K562 (cell line): Measurements from ENCODE around the gene VPS13D. TPM values are rescaled to one million over a fixed set of nuclear protein-coding genes. Genes with fewer than 3 reads are reported as not detected.

Experiments used
- ATF4 ChIP-seq: fragments of 450-650 bp; formaldehyde crosslinking; IDR thresholded peaks from 2 replicates; pipeline ENCODE4 v1.4.0; 2022; ENCODE audit warnings: mild to moderate bottlenecking, moderate library complexity
- CCAR2 ChIP-seq: fragments of 200-400 bp; formaldehyde crosslinking; IDR thresholded peaks from 2 replicates; pipeline ENCODE4 v1.6.1; 2017; ENCODE audit warnings: mild to moderate bottlenecking, low read depth, low read length
- FOXA3 ChIP-seq, 2 experiments: fragments of 450-650 bp in 1 of 2; sonication (generic) in 1 of 2; formaldehyde crosslinking; IDR thresholded peaks in 1 of 2; conservative IDR thresholded peaks in 1 of 2; 2 replicates each; pipeline versions ENCODE4 v1.4.0 to v1.8.0; 2020 to 2022; ENCODE audit warnings: mild to moderate bottlenecking in 2 of 2, missing genetic modification reagents in 1 of 2
- GATAD2B ChIP-seq: fragments of 450-650 bp; IDR thresholded peaks from 2 replicates; pipeline ENCODE4 v1.6.1; 2017; ENCODE audit warnings: mild to moderate bottlenecking, borderline replicate concordance
- POLR2G ChIP-seq: fragments of 200-400 bp; formaldehyde crosslinking; IDR thresholded peaks from 2 replicates; pipeline ENCODE4 v1.6.1; 2017; ENCODE audit warnings: low read depth, mild to moderate bottlenecking, antibody characterized with exemption, low read length, moderate library complexity
- PTTG1 ChIP-seq: fragments of 450-650 bp; IDR thresholded peaks from 2 replicates; pipeline ENCODE4 v1.6.1; 2016; ENCODE audit warnings: low read depth, mild to moderate bottlenecking, missing genetic modification characterization, missing compliant biosample characterization
- RBM15 ChIP-seq: fragments of 200-400 bp; formaldehyde crosslinking; IDR thresholded peaks from 2 replicates; pipeline ENCODE4 v1.6.1; 2018; ENCODE audit warnings: mild to moderate bottlenecking, low read length, moderate library complexity; ENCODE audit not compliant: insufficient read depth
- SIRT6 ChIP-seq: IDR thresholded peaks from one replicate; pipeline ENCODE4 v1.6.1; 2012; ENCODE audit warnings: low read depth, mild to moderate bottlenecking, control low read depth, inconsistent platforms, low read length, moderate library complexity
- THAP12 ChIP-seq: fragments of 250-450 bp; sonication (Bioruptor Pico); IDR thresholded peaks from 2 replicates; pipeline ENCODE4 v1.9.0; 2021; ENCODE audit warnings: mild to moderate bottlenecking, inconsistent platforms
- TRIM28 ChIP-seq: fragments of 450-650 bp; IDR thresholded peaks from 2 replicates; pipeline ENCODE4 v1.6.1; 2017
- USF2 ChIP-seq: sonication (generic); formaldehyde crosslinking; IDR thresholded peaks from 2 replicates; pipeline ENCODE4 v1.5.0; 2020; ENCODE audit warnings: missing genetic modification reagents
- WHSC1 ChIP-seq: IDR thresholded peaks from one replicate; pipeline ENCODE4 v1.6.1; 2012; ENCODE audit warnings: low read length, control low read depth, inconsistent platforms
- ZBTB5 ChIP-seq: fragments of 450-650 bp; IDR thresholded peaks from 2 replicates; pipeline ENCODE4 v1.6.1; 2017; ENCODE audit warnings: antibody characterized with exemption
- ZNF232 ChIP-seq: sonication (generic); formaldehyde crosslinking; IDR thresholded peaks from 2 replicates; pipeline ENCODE4 v1.8.0; 2022; ENCODE audit warnings: mild to moderate bottlenecking, missing genetic modification reagents
- ZNF449 ChIP-seq: fragments of 250-450 bp; sonication (Bioruptor Pico); IDR thresholded peaks from 2 replicates; pipeline ENCODE4 v1.8.0; 2022; ENCODE audit warnings: moderate library complexity, mild to moderate bottlenecking, inconsistent platforms
- ZNF584 ChIP-seq: fragments of 200-800 bp; sonication (Bioruptor generic); IDR thresholded peaks from 2 replicates; pipeline ENCODE4 v1.6.1; 2016; ENCODE audit warnings: low read depth, mild to moderate bottlenecking, missing genetic modification characterization, missing compliant biosample characterization
- ZNF764 ChIP-seq: fragments of 250-450 bp; sonication (Bioruptor Pico); IDR thresholded peaks from 2 replicates; pipeline ENCODE4 v1.4.0; 2020; ENCODE audit warnings: low read depth, mild to moderate bottlenecking, moderate library complexity
- polyA plus RNA-seq, 8 experiments: library from polyadenylated mRNA; depleted of rRNA in 4 of 8; stranded (reverse) in 5 of 8; unstranded in 3 of 8; fragments of >200 nt; fragmentation: Nextera tagmentation in 2 of 8; fragmentation: Illumina TruSeq in 1 of 8; extraction: Ambion mirVana in 2 of 8; extraction: Trizol in 1 of 8; gene quantifications; 2 replicates each; pipeline versions ENCODE4 v1.2.1 to v1.2.3, GENCODE V29; 2011 to 2014; ENCODE audit warnings: inconsistent platforms in 1 of 8, missing spikeins in 1 of 8
- total RNA-seq, 7 experiments: library from RNA; depleted of rRNA in 6 of 7; stranded (reverse); fragments of >200 nt in 6 of 7; fragmentation: Illumina TruSeq in 2 of 7; extraction: Trizol in 2 of 7; gene quantifications; 2 replicates each; pipeline versions ENCODE4 v1.2.1 to v1.2.3, GENCODE V29; 2011 to 2021; ENCODE audit warnings: low replicate concordance in 1 of 7

The VPS13D gene
- total and polyA plus RNA-seq, 9 of the 15 experiments (the other 6 are each of a cell fraction or from before 2014, with no cell fraction given), result 6.1 to 51.5 (median 38.5) TPM

- TF ChIP-seq FOXA3 (CRISPR knock-in tag; conservative IDR thresholded peaks at IDR 0.05 in 1 of 2, IDR thresholded peaks at IDR 0.05 in 1 of 2) (no peak), ZBTB5 (no peak), GATAD2B (no peak), ZNF764 (CRISPR knock-in tag) (no peak), POLR2G (no peak), ZNF232 (CRISPR knock-in tag) (no peak), WHSC1 (no peak), ATF4 (CRISPR knock-in tag) (peak; percentile 51; the same call in 1 of the 2 replicates), TRIM28 (no peak), SIRT6 (no peak), RBM15 (no peak), ZNF584 (CRISPR knock-in tag) (no peak), PTTG1 (tag) (no peak), THAP12 (no peak), CCAR2 (no peak), ZNF449 (0 out of 2 replicates have a peak, but pooled peaks have one; percentile 48), USF2 (CRISPR knock-in tag) (no peak)
These were observed 220.4 kb downstream of the VPS13D start (continued) for GRCh38 chr1:12450090-12450755.
